Kidney epithelial cell (primary cell): Measurements from ENCODE around the gene CCDC106. TPM values are rescaled to one million over a fixed set of nuclear protein-coding genes. Genes with fewer than 3 reads are reported as not detected.

ENCODE experiments used
- DNase-seq: peaks from one replicate; pipeline ENCODE4 v3.0.0-alpha.2; 2010; ENCODE audit warnings: low read depth
- H3K27me3 ChIP-seq: 2 replicates; pipeline ENCODE4 v1.6.0; 2011; ENCODE audit warnings: low read length; ENCODE audit not compliant: control insufficient read depth, insufficient read depth
- H3K36me3 ChIP-seq: 2 replicates; pipeline ENCODE4 v1.5.1; 2011; ENCODE audit warnings: low read length; ENCODE audit not compliant: control insufficient read depth, insufficient read depth
- H3K4me3 ChIP-seq: 2 replicates; pipeline ENCODE4 v1.5.1; 2011; ENCODE audit warnings: low read depth, mild to moderate bottlenecking, control low read depth, low read length
- total RNA-seq: library from RNA; depleted of rRNA; stranded (reverse); fragments of >200 nt; gene quantifications from 2 replicates; pipeline ENCODE4 v1.2.3, GENCODE V29; 2015
- TF ChIP-seq, protein P1 (sequence below): IDR thresholded peaks from 2 replicates; pipeline ENCODE4 v1.5.1; 2011; ENCODE audit warnings: mild to moderate bottlenecking, moderate library complexity, low read length, control low read depth, inconsistent platforms; ENCODE audit not compliant: insufficient read depth, poor library complexity, severe bottlenecking

CCDC106 gene
- total RNA-seq, 1 donor from 2014 or later: 12.2 TPM

DNA sequence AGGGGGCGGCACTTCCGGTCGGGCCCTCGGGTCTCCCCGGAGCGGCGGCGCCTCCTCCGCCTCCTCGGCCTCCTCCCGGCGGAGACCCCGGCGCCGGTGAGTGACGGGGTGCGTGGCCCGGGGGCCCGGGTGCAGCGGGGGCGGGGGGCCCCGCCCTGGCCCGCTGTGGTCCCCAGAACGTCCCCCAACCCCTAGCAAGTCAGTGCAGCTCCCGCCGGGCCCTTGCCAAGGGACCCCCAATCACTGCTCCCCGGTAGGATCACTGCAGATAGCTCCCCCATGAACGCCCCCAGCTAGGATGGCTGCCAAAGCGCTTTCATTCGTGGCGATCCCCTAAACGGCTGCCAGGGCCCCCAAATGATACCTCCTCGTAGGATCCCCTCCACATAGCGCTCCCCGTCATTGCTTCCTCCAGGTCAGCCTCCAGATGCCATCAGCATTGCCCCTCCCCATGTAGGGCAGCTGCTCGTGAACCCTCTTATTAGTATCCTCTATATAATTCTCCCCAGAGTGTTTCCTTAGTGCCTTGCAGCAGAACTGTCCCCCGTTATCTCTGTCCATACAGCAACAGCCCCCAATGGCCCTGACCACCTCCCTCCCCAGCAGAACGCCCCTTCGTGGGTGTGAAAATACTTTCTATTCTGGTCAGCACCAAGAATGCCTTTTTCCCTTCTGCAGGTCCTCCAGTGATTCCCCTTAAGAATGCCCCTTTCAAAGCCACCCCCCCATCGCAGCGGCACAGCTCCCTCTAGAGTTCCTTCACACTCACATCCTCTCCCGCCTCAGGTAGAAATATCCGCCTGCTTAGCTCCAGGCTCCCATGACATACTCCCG is 42.2 kb upstream of the CCDC106 start, which contains the start of gene ZNF865:
Gene ZNF865, plus strand, starts transcription at position 11 of the 834 bp plus-strand sequence. CDS start 7,972 bp downstream, outside the sequence.
- H3K27me3 ChIP-seq: no peaks in the 10 kb centered on the region
- peak within 1 kb of the TSS; percentile 77 for H3K4me3 ChIP-seq
- no peaks in the 10 kb centered on the region for H3K36me3 ChIP-seq
- DNase-seq: no peak
- TF ChIP-seq, protein P1, sequence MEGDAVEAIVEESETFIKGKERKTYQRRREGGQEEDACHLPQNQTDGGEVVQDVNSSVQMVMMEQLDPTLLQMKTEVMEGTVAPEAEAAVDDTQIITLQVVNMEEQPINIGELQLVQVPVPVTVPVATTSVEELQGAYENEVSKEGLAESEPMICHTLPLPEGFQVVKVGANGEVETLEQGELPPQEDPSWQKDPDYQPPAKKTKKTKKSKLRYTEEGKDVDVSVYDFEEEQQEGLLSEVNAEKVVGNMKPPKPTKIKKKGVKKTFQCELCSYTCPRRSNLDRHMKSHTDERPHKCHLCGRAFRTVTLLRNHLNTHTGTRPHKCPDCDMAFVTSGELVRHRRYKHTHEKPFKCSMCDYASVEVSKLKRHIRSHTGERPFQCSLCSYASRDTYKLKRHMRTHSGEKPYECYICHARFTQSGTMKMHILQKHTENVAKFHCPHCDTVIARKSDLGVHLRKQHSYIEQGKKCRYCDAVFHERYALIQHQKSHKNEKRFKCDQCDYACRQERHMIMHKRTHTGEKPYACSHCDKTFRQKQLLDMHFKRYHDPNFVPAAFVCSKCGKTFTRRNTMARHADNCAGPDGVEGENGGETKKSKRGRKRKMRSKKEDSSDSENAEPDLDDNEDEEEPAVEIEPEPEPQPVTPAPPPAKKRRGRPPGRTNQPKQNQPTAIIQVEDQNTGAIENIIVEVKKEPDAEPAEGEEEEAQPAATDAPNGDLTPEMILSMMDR: peak; percentile 86

DNA sequence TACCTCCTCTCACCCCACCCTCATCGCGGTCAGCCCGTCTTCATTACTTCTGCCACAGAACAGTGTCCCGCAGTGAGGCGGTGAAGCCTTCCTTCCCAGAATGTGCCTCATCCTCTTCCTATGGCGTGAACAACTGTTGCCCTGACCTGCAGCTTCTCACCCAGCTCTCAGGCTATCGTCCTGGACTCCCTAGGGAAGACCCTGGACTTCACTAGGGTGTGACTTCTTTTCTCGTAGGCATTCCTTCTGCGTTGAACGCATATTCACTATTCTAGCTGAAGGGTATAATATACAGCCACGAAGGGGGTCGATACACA is 41.6 kb upstream of the CCDC106 start:
- TF ChIP-seq, protein P1: no peak
- H3K36me3 ChIP-seq: no peaks in the 10 kb centered on the region
- peak overlapping the region; percentile 77 for H3K4me3 ChIP-seq
- DNase-seq: no peak
- no peaks in the 10 kb centered on the region for H3K27me3 ChIP-seq

DNA sequence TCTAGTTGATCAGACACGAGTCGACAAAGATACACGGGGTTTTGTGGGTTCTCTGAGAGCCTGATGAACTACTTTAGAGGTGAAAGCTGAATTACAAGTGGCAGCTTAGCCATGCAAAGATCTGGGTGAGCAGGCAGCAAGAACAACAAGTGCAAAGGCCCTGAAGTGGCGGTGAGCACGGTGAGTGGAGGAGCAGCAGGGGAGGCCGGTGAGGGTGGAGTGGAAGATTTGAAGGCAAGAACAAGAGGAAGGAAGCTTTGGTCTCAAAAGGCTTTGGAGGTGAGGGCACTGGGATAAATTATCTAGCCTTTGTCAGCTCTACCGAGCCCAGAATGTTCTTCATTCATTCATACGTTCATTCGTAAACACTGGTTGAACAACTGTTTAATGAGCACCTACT is 41.2 kb upstream of the CCDC106 start:
- Histone ChIP-seq H3K36me3 (no peaks in the 10 kb centered on the region), H3K27me3 (no peaks in the 10 kb centered on the region), H3K4me3 (peak overlapping the region; percentile 77)
- TF ChIP-seq, protein P1: no peak
- no peak for DNase-seq

DNA sequence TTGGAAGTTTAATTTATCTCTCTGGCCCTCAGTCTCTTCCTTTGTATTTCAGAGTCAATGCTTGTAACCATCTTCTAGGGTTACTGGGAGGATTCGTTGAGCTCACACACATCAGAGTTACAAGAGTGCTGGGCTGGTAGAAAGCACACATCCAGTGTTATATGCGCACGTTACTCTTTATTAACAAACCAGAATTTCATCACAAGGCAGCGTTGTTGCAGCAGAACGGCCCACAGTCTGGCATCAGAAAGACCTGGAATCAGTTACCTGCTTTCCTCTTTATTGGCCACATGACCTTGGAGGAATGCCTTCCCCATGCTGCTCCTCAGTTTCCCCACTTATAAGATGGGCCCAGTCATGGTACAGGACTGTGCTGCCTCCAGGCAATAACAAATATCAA is 38.7 kb upstream of the CCDC106 start:
- Histone ChIP-seq H3K4me3 (no peak overlapping the region), H3K27me3 (no peaks in the 10 kb centered on the region), H3K36me3 (no peaks in the 10 kb centered on the region)
- no peak for DNase-seq
- TF ChIP-seq, protein P1: no peak

DNA sequence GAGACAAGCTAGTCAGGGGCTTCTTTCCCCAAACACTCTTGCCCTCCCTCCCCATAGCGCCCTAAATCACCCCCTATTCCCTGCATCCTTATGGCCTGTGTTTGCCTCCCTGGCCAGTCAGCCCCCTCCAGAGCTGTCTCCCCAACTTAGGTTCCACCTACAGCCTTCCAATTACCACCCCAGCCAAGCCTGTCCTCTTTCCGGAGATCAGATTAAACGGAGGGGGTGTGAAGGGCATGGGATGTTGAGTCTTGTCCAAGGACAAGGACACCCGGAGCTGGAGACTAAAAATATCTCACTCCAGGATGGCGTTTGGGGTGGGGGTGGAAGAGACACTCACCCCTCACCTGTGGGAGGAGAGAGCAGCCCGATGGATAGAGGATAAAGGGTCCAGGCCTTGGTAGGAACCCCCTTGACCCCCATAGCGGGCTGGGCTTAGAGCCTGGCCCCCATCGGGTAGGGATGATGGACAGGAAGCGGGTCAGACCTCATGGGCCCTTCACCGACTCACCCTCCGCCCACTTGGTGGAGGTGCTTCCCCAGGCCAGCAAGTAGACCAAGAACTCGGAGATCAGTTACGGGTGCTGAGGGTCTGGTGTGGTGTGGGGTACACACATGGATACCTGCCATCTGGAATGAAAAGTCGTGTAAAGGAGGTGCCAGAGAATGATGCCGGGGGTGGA is 36.6 kb upstream of the CCDC106 start:
- TF ChIP-seq, protein P1: no peak
- Histone ChIP-seq H3K4me3 (no peak overlapping the region), H3K36me3 (peaks cover 2% of the 10 kb centered on the region), H3K27me3 (no peaks in the 10 kb centered on the region)
- no peak for DNase-seq
